ENCODE measurements around the gene TDRD9. TPM values are rescaled to one million over a fixed set of nuclear protein-coding genes. Genes with fewer than 3 reads are reported as not detected.
"Not testable (repeated sequence)": the region's sequence is repeated elsewhere in the genome, so short reads cannot be mapped to it uniquely, and the experiment has no call there.

The TDRD9 gene
- total RNA-seq, 2 donors from 2014 or later = 8.6 to 20.8 TPM

DNA sequence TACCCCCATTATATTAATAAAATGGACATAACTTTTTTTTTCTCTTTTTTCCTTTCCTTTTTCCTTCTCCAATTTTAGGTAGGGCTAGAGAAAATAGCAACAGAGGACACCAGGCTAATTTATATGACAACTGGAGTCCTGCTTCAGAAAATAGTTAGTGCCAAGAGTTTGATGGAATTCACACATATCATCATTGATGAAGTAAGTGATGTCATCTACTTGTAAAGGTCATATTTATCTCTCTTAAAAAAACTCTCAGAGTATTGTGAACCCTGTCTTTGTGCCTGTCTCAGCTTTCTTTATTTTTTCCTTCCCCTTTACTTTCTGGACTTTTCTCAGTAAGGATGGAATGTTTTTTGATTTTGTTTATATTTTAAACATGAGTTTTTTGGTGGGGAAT is 38.4 kb downstream of the TDRD9 start:
- Histone ChIP-seq H3K27ac (no peak overlapping the region), H3K4me1 (no peaks in the 10 kb centered on the region), H3K4me3 (no peak overlapping the region), H3K27me3 (no peaks in the 10 kb centered on the region), H3K36me3 (no peaks in the 10 kb centered on the region), H3K9me3 (no peaks in the 10 kb centered on the region)
- TF ChIP-seq, protein P1, sequence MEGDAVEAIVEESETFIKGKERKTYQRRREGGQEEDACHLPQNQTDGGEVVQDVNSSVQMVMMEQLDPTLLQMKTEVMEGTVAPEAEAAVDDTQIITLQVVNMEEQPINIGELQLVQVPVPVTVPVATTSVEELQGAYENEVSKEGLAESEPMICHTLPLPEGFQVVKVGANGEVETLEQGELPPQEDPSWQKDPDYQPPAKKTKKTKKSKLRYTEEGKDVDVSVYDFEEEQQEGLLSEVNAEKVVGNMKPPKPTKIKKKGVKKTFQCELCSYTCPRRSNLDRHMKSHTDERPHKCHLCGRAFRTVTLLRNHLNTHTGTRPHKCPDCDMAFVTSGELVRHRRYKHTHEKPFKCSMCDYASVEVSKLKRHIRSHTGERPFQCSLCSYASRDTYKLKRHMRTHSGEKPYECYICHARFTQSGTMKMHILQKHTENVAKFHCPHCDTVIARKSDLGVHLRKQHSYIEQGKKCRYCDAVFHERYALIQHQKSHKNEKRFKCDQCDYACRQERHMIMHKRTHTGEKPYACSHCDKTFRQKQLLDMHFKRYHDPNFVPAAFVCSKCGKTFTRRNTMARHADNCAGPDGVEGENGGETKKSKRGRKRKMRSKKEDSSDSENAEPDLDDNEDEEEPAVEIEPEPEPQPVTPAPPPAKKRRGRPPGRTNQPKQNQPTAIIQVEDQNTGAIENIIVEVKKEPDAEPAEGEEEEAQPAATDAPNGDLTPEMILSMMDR (IDR thresholded peaks at IDR 0.05) = no peak
- no peak for DNase-seq (ENCODE audit: low spot score)

GRCh38 chr14:103969961-103970360 is 41.7 kb downstream of the TDRD9 start:
- no peaks in the 10 kb centered on the region for H3K4me1 ChIP-seq
- no peaks in the 10 kb centered on the region for H3K27me3 ChIP-seq
- no peak for DNase-seq (ENCODE audit: low spot score)
- TF ChIP-seq, protein P1 (IDR thresholded peaks at IDR 0.05) = no peak
- no peak overlapping the region for H3K27ac ChIP-seq
- H3K4me3 ChIP-seq = no peak overlapping the region
- H3K36me3 ChIP-seq = no peaks in the 10 kb centered on the region
- no peaks in the 10 kb centered on the region for H3K9me3 ChIP-seq

- Histone ChIP-seq H3K9me3 (no peaks in the 10 kb centered on the region), H3K36me3 (no peaks in the 10 kb centered on the region), H3K4me1 (no peaks in the 10 kb centered on the region), H3K27me3 (no peaks in the 10 kb centered on the region), H3K4me3 (no peak overlapping the region), H3K27ac (no peak overlapping the region)
- TF ChIP-seq, protein P1 (IDR thresholded peaks at IDR 0.05) = no peak
- no peak for DNase-seq (ENCODE audit: low spot score)
Measured at GRCh38 chr14:103973354-103973753, 45.1 kb downstream of the TDRD9 start.

DNA sequence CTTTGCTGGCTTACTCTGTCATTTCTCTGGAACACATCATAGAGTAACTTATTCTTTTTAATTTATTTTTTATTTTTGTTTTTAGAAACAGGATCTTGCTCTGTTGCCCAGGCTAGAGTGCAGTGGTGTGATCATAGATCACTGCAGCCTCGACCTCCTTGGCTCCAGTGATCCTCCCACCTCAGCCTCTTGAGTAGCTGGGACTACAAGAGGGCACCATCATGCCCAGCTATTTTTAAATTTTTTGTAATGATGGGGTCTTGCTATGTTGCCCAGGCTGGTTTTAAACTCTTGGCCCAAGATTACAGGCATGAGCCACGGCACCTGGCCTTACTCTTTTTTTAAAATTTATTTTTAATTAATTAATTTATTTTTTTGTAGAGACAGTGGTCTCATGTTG is 46.3 kb downstream of the TDRD9 start:
- H3K36me3 ChIP-seq = no peaks in the 10 kb centered on the region
- H3K9me3 ChIP-seq = no peaks in the 10 kb centered on the region
- H3K27ac ChIP-seq = no peak overlapping the region
- H3K4me1 ChIP-seq = no peaks in the 10 kb centered on the region
- DNase-seq (ENCODE audit: low spot score) = no peak
- TF ChIP-seq, protein P1 (IDR thresholded peaks at IDR 0.05) = no peak
- no peaks in the 10 kb centered on the region for H3K27me3 ChIP-seq
- no peak overlapping the region for H3K4me3 ChIP-seq

- H3K27me3 ChIP-seq, H3K36me3 ChIP-seq, H3K4me3 ChIP-seq, H3K27ac ChIP-seq, H3K4me1 ChIP-seq, H3K9me3 ChIP-seq: not testable (repeated sequence)
- TF ChIP-seq, protein P1 (IDR thresholded peaks at IDR 0.05) = peak; percentile 60 to 84
- peak; percentile 72 for DNase-seq (ENCODE audit: low spot score)
Measured at GRCh38 chr14:103980623-103981238, 52.5 kb downstream of the TDRD9 start.

- Histone ChIP-seq H3K4me1 (no peaks in the 10 kb centered on the region), H3K27me3 (no peaks in the 10 kb centered on the region), H3K36me3 (no peaks in the 10 kb centered on the region), H3K4me3 (no peak overlapping the region), H3K9me3 (peaks cover 0 to 6% of the 10 kb centered on the region in 2 donors), H3K27ac (no peak overlapping the region)
- no peak for DNase-seq (ENCODE audit: low spot score)
- TF ChIP-seq, protein P1 (IDR thresholded peaks at IDR 0.05) = no peak
Measured at GRCh38 chr14:103984196-103984595, 55.9 kb downstream of the TDRD9 start.
